Raji (cell line): ENCODE data around the gene VPREB1.

ENCODE experiments used
- POLR2A ChIP-seq: IDR thresholded peaks from 2 replicates; pipeline ENCODE4 v1.6.1; 2011; ENCODE audit warnings: low read depth, low read length, control low read depth; ENCODE audit not compliant: insufficient read depth

VPREB1 gene

GRCh38 chr22:22244316-22245250 is at the start of gene VPREB1:
VPREB1 (plus strand) TSS chr22:22244786; CDS start chr22:22244814, 28 bp downstream.
- TF ChIP-seq POLR2A = no peak

- TF ChIP-seq POLR2A = no peak
These were observed 49.7 kb upstream of the VPREB1 start for GRCh38 chr22:22194931-22195264.

GRCh38 chr22:22195265-22196017 is 49.1 kb upstream of the VPREB1 start:
- peak; percentile 93 for TF ChIP-seq POLR2A

GRCh38 chr22:22196018-22196533 is 48.5 kb upstream of the VPREB1 start:
- TF ChIP-seq POLR2A = no peak

GRCh38 chr22:22196833-22197477 is 47.6 kb upstream of the VPREB1 start:
- no peak for TF ChIP-seq POLR2A

- peak; percentile 51; the same call in 1 of the 2 replicates for TF ChIP-seq POLR2A
These were observed 46.6 kb upstream of the VPREB1 start for GRCh38 chr22:22197993-22198402.

- TF ChIP-seq POLR2A = no peak
These were observed 45.8 kb upstream of the VPREB1 start for GRCh38 chr22:22198751-22199150.

- no peak for TF ChIP-seq POLR2A
These were observed 45.0 kb upstream of the VPREB1 start for GRCh38 chr22:22199634-22200033.

GRCh38 chr22:22200569-22201184 is 43.9 kb upstream of the VPREB1 start:
- TF ChIP-seq POLR2A = no peak

- TF ChIP-seq POLR2A = peak; percentile 59
These were observed 43.2 kb upstream of the VPREB1 start for GRCh38 chr22:22201185-22201929.

- no peak for TF ChIP-seq POLR2A
These were observed 42.6 kb upstream of the VPREB1 start for GRCh38 chr22:22201930-22202343.

- no peak for TF ChIP-seq POLR2A
These were observed 41.3 kb upstream of the VPREB1 start for GRCh38 chr22:22203048-22203971.
